Gastroesophageal sphincter (tissue), 3 donors: ENCODE measurements around the gene GCK.

ENCODE experiments used
- POLR2A ChIP-seq, 2 donors: fragments of 450-650 bp; IDR thresholded peaks; one replicate each; pipeline ENCODE4 v1.6.1; 2017; ENCODE audit warnings: antibody characterized with exemption in 2 of 2, mild to moderate bottlenecking in 2 of 2, moderate library complexity in 1 of 2
- POLR2AphosphoS5 ChIP-seq: sonication (generic); formaldehyde crosslinking; IDR thresholded peaks from one replicate; pipeline ENCODE4 v1.6.1; 2017; ENCODE audit warnings: antibody characterized with exemption
- TF ChIP-seq, protein P1 (sequence below), 4 experiments: fragments of 200-600 bp in 2 of 4; fragments of 450-650 bp in 2 of 4; sonication (generic) in 1 of 4; IDR thresholded peaks; one replicate each; pipeline ENCODE4 v1.5.1; 2017 to 2019; ENCODE audit warnings: antibody characterized with exemption in 4 of 4, mild to moderate bottlenecking in 2 of 4, moderate library complexity in 2 of 4

DNA sequence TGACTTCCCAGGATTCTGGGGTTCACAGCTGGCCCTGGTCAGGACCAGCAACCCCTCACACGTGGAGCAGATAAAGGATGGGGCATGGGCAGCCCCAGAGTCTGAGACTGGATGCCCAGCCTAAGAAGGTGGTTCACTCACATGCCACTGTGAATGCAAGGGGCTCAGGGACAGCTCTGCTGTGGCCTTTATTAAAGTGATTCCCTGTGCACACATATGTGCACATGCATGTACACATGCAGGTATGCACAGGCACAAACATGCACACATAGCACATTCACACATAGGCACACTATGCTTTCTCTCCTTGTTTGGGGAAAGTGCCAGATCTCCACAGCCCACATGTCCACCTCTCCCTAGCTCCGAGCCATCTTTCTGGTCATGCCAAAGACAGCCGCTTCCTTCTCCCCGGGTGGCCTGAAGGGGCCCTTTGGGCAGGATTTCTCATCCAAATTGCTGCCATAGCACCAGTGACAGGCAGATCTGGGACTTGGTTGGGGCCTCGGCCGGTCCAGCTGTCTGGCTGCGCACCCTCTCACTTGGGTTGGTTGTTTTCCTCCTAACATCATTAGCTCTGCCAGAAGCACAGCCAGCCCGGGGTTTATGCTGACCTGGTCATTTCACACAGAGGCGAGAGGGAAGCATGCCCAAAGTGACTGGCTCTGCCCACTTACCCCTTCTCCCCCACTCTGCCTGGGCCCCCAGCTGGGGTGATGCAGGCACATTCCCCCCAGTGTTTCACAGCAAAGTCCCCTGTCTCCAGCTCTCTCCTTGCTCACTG, 1.4 kb downstream of the GCK start:
- TF ChIP-seq POLR2AphosphoS5 = no peak
- TF ChIP-seq, protein P1, sequence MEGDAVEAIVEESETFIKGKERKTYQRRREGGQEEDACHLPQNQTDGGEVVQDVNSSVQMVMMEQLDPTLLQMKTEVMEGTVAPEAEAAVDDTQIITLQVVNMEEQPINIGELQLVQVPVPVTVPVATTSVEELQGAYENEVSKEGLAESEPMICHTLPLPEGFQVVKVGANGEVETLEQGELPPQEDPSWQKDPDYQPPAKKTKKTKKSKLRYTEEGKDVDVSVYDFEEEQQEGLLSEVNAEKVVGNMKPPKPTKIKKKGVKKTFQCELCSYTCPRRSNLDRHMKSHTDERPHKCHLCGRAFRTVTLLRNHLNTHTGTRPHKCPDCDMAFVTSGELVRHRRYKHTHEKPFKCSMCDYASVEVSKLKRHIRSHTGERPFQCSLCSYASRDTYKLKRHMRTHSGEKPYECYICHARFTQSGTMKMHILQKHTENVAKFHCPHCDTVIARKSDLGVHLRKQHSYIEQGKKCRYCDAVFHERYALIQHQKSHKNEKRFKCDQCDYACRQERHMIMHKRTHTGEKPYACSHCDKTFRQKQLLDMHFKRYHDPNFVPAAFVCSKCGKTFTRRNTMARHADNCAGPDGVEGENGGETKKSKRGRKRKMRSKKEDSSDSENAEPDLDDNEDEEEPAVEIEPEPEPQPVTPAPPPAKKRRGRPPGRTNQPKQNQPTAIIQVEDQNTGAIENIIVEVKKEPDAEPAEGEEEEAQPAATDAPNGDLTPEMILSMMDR (IDR thresholded peaks at IDR 0.05) = no peak
- no peak for TF ChIP-seq POLR2A (IDR thresholded peaks at IDR 0.05)
